ENCODE data around the gene PDE4C.

- TF ChIP-seq TARDBP (IDR thresholded peaks at IDR 0.05) (no peak), SP1 (IDR thresholded peaks at IDR 0.05) (no peak), SUZ12 (IDR thresholded peaks at IDR 0.05) (no peak), BHLHE40 (IDR thresholded peaks at IDR 0.05; ENCODE audit: borderline replicate concordance) (no peak)
Observed at GRCh38 chr19:18271433-18271841, 45.2 kb upstream of the PDE4C start.

Data from HEK293T (cell line).